ENCODE data around the gene NEURL3. TPM values are rescaled to one million over a fixed set of nuclear protein-coding genes. Genes with fewer than 3 reads are reported as not detected.
"Not testable (repeated sequence)": the region's sequence is repeated elsewhere in the genome, so short reads cannot be mapped to it uniquely, and the experiment has no call there.

Gene NEURL3
- total RNA-seq, 1 donor from 2014 or later: 0.16 TPM

DNA sequence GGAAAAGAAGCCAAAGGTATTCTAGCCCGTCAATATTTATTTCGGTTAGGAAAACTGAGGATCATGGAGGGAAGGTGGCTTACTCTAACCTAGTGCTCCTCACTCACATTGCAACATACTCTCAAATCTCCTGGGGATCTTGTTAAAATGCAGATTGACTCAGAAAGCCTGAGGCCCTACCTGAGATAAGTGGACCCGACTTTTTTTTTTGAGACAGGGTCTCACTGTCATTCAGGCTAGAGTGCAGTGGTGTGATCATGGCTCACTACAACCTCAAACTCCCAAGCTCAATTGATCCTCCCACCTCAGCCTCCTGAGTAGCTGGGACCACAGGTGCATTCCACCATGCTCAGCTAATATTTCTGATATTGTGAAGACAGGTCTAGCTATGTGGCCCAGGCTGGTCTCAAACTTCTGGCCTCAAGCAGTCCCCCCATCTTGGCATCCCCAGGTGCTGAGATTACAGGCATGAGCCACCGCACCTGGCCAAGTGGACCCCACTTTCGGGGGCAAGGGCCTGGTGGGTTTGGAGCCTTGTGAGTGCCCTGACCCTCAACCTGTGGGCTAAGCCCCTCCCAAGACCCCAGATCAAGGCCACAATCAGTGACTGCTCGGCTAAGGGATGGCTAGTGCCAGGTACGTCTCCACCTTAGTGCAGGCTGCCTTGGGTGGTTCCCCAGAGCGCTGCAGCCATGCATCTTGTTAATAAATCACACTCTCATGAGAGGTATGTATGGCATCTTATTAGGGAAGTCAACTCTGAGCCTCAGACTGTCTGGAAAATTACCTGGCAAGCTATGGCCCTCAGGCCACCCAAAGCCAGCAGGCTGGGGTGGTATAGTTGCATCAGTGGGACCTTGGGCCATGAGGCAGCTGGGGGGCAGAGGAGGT is 1.1 kb upstream of the NEURL3 start:
- DNase-seq: no peak

DNA sequence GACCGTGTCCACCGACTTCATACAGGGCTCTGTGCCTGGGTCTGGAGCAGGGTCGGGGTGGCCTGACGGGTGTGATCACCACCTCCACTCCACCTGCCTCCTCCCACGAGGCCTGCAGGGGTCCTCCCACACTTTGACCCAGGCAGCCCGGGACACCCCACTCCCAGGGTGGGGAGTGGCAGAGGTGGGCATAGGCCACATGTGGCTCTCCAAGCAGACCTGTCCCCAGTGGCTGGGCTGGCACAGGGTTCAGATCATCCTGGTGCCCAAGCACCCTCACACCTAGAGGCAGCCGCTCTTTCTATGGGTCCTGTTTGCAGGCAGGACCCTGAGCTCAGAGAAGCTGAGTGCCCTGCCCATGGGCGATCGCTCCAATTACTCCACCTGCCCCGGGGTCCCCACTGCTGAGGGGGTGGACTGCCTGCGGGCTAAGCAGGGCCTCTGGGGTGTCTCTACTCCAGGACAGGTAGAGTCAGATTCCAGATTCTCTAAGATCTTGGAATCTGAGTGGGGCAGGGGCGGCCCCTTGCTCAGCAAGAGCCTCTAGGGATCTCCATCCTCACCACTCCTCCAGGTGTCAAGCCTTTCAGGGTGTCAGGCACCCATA is 1.4 kb downstream of the NEURL3 start:
- no peak for DNase-seq

DNA sequence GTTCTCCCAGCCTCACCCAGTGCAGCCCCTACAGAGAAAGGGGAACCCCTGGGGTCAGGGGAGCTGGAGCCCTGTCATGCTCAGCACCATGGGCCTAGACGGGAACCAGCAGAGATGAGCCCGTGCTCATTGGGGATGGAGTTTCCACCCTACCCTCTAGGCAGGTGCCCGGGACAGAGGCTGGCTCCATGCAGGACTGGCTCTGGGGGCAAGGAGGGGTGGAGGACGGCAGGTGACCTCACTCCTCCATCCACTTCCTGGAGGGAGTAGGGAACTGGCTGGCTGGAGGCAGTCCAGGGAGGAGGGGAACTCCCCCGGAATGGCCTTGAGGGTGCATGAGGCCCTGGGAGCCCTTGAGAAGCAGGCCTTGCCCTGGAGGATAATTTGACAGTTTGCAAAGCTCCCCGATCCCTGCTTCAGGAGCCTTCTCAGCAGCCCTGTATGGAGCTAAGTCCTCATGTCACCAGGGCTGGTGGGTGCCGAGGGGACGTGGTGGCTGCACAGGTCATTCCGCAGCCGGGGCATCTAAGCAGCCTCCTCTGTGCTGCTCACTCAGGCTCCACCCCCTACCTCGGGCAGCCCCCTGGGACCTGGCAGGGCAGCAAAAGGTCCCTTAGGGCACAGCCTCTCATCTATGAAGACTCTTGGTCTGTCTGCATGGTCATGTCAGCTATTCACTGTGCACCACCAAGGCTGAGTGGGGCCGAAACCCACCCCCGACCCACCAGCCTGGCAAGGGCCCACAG is 2.1 kb downstream of the NEURL3 start:
- no peak for DNase-seq

DNA sequence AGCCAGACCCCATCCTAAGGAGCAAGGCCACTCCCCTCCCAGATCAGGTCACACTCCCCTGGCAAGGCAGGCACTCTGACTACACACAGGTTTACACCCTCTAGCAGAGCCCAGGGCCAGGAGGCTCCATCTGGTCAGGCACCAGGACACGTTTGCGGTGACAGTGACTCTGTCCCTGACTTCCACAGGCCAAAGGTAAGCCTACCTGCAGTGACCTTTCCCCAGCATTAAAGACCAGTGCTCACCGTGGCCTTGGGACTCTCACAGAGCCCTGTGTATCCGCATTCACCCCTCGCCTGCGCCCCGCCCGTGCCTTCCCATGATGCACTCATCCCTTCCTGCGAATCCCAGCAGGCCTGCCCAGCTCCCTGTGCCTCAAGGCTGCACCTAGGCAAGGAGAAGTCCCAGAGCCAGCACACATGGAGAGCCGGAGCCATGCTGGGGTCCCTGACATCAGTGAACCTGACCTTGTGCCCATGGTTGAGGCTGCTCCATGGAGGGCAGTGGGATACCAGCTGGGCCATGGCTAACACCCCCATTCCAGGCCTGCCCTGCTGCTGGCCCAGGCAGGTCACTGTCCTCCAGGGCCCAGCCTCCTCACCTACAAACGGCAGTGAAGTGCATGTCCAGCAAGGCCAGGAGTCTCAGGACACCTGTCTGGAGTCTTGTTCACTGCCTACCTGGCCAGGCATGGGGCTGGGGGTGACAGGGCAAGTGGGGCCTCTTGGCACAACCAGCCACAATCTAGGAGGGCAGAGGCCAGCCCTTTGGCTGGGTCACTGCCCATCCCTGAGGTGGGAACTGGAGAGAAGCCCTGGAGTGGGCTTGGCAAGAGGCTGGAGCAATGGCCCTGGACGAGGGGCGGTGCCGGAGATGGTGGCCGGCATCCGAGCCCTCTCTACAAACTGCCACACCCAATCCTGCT is 3.0 kb downstream of the NEURL3 start:
- no peak for DNase-seq

DNA sequence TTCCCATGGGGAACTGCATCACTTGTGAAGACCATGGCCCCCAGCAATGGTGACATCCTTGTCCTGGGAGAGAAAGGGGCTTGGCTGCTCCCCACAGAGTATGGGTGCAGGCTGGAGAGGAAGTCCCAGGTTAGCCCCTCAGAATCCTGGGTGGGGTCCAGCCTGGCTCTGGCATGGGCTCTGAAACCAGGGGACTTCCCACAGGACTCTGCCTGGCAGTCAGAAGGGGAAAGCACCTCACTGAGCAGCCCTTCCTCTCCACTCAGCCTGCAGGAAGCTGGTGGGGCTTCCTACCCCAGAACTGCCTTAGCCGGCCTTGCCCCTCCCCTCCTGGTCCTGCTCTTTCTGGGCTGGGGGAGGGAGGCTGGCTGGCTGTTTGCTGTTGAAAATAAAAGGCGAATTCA is 3.7 kb downstream of the NEURL3 start:
- no peak for DNase-seq

DNA sequence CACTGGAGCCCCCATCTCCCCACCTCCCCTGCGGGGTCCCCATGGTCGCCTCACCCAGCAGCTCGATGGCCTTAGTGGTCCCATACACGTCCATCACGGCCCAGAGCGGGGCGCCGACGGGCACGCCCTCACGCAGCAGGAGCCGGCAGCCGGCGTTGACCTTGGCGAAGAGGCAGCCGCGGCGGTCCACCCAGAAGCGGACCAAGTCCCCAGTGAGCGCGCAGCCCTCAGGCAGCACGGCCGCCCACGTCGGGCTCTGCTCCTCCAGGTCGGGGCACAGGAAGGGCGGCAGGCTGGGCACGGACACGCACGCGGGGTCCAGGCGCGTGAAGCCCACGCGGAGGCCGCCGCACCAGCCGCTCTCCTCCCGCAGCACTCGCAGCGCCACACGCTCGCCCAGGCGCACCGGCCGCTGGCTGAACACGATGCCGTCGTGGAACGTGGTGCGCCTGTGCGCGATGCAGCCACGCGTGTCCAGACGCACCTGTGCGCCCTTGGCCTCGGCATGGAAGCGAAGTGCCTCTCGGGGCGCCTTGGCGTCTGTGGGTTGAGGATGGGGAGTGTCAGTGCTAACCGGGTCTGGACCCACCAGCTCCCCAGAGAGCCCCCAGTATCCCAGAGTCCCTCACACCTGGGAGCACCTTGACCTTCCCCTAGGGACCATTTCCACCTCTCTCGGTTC is 4.6 kb downstream of the NEURL3 start:
- DNase-seq: no peak

DNA sequence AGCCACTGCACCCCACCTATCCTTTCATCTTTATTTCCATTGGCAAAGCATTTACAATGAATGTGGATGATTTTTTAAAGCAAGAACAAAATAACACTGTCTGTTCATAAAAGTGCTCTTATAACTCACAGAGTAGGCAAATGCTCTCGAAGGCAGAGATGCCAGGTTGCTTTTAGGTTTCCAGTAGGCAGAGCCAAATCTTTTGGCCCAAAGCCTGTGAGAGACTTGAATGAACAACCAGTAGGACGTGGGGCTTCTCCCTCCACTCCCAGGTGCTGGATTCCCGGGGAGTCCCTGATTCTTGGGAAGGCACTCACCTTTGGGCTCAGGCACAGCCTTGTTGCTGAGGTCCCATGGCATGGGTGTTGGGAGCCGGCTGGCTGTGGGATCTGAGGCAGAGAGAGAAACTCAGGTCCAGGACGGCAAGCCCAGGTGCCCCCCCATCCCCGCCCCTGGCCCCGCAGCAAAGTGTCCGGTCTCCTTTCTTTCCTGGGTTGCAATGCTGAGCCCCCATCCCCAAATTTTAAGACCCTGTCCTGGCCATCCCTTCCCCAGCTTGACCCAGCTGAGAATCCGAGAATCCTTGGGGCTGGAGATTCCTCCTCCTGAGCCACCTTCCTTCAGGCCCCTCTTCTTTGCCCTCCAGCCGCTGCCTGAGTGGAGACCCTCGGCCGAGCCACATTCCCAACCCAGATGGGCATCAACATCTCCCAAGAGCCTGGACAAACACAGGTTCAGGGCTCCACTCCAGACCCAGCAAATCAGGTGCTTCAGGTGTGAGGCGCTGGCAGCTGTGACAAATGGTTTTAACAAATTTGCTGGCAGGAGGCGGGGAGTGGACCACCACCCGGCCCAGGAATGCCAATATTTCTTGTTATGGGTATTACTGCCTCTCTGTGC is 5.8 kb downstream of the NEURL3 start:
- DNase-seq: no peak

DNA sequence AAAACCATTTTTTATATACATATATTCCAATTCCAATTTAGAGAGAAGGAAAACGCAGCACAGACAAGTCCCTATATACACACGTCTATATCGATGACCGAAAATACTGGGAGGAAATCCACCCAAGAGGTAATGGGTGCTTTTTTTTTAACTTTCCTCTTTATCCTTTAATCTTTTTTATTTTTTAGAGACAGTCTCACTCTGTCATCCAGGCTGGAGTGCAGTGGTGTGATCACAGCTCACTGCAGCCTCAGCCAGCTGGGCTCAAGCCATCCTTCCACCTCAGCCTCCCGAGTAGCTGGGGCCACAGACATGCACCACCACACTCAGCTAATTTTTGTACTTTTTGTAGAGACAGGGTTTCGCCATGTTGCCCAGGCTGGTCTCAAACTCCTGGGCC is 6.5 kb downstream of the NEURL3 start:
- DNase-seq: not testable (repeated sequence)

DNA sequence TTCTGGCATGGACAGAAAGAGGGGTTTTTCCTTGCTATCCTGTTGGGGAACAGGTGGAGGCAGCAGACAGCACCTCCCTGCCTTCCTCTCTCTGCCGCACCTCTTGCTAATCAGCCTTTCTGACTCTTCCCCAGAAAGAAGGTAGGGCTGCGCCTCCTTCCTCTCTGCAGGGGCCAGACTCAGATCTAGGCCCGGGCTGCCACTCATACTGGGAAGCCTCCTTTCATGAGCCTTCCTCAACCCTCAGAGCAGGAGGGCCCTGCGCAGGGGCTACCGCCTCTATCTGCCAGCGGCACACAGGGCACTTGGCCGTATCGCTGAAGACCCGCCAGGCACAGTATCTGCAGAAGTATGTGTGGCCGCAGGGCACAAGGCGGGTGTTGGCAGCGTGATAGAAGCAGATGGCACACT is 7.1 kb downstream of the NEURL3 start:
- no peak for DNase-seq

DNA sequence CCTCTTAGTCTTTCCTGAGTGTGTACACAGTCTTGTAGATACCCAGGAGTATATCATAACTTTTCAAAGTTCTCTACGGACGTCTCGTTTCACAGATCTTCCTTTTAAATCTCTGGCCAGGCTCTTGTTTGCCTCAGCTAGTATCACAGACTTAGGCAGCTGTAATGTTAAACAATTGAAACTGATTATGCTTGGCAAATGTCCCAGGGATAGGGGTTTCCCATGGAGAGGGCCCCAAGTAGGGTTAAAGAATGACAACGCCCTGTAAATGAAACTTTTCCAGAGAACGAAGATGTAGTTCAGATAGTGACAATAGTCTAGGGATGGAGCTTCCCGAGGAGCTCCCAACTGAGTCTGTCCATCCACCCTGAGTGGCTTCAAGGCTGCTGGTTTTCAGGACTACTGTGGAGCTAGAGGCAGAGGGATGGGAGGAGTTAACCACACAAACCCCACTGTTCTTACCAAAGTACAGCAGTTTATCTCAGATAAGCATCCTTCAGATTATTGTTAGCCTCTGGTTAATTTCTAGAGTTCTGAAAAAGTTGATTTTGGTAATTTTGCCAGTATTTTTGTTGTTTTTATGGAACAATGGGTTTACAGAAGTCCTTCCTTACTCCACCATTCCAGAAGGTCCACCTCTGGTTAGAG is 9.1 kb downstream of the NEURL3 start:
- DNase-seq: no peak

DNA sequence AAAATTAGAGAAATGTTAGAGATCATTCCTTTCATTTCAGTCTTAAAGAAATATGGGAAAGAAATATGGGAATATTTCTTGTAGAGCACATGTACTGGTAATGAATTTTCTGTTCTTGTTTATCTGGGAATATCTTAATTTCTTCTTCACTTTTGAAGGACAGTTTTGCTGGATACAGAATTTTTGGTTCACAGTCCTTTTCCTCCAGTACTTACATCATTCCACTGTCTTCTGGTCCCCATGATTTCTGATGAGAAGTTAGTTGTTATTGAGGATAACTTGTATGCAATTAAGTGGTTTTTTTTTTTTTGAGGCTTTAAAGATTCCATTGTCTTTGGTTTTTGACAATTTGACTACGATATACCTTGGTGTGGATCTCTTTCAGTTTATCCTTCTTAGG is 11.0 kb downstream of the NEURL3 start:
- no peak for DNase-seq

DNA sequence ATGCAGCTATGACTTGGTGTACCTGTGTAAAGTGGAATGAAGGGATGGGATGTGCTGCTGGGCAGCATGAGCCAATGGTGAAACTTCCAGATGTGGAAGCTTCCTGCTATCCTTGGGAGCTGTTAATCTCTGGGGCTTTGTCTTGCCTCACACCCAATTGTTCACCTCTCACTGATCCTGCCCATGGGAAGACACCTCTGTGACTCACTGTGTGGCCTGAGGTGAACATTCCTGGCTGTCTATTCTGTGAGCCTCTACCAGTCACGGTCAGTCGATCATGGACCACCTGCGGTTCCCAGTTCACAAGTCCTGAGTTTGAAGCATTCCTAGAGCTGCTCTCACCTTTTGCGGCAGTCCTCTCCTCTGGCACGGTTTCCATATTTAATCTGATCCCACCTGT is 12.1 kb downstream of the NEURL3 start:
- DNase-seq: no peak

DNA sequence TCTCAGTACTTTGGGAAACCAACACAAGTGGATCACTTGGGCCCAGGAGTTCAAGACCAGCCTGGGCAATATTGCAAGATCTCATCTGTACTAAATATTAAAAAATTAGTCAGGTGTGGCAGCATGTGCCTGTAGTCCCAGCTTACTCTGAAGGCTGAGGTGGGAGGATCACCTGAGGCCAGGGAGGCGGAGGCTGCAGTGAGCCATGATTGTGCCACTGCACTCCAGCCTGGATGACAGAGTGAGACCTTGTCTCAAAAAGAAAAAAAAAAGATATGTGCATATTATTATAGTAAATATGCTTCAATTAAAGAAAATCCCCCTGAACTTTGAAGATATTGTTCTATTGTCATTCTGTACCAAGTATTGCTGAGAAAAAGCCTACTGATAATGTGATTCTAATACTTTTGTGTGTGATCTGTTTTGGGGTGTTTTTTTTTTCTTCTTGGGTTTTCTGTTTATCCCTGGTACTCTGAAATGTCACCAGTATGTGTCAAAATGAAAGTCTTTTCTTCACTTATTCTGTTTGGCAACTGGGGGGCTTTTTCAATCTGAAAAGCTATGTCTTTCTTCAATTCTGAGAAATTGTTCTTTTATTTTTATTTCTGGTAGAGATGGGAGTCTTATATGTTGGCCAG is 13.2 kb downstream of the NEURL3 start:
- no peak for DNase-seq

DNA sequence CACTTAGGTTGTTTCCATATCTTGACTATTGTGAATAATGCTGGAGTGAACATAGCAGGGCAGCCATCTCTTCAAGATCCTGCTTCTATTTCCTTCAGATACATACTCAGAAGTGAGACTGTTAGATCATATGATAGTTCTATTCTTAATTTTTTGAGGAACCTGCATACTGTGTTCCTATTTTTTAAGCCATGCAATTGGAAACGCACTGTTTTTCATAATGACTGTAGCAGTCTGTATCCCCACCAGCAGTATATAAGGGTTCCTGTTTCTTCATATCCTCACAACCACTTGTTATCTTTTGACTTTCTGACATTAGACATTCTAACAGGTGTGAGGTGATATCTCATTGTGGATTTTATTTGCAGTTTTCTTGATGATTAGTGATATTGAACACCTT is 15.5 kb downstream of the NEURL3 start:
- DNase-seq: no peak

DNA sequence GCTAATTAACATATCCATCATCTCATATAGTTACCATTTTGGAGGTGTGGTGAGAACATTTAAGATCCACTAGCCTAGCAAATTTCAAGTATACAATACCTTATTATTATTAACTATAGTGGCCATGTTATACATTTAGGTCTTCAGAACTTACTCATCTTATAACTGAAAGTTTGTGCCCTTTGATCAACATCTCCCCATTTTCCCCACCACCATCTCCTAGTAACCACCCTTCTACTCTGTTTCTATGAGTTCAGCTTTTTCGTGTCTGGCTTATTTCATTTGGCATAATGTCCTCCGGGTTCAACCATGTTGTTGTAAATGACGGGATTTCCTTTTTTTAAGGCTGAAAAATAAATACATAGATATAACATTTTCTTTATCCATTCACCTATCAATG is 15.9 kb downstream of the NEURL3 start:
- DNase-seq: no peak

DNA sequence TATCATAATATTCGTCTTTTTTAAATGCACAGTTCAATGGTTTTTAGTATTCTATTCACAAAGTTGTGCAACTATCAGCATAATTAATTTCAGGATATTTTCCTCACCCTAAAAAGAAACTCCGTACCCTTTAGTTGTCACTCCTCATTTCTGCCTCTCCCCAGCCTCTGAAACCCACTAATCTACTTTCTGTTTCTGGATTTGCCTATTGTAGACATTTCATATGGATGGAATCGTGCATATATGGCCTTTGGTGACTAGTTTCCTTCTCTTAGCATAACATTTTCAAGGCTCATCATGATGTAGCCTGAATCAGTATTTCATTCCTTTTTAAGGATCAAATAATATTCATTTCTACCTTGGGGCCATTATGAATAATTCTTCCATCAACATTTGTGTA is 18.5 kb downstream of the NEURL3 start:
- no peak for DNase-seq

DNA sequence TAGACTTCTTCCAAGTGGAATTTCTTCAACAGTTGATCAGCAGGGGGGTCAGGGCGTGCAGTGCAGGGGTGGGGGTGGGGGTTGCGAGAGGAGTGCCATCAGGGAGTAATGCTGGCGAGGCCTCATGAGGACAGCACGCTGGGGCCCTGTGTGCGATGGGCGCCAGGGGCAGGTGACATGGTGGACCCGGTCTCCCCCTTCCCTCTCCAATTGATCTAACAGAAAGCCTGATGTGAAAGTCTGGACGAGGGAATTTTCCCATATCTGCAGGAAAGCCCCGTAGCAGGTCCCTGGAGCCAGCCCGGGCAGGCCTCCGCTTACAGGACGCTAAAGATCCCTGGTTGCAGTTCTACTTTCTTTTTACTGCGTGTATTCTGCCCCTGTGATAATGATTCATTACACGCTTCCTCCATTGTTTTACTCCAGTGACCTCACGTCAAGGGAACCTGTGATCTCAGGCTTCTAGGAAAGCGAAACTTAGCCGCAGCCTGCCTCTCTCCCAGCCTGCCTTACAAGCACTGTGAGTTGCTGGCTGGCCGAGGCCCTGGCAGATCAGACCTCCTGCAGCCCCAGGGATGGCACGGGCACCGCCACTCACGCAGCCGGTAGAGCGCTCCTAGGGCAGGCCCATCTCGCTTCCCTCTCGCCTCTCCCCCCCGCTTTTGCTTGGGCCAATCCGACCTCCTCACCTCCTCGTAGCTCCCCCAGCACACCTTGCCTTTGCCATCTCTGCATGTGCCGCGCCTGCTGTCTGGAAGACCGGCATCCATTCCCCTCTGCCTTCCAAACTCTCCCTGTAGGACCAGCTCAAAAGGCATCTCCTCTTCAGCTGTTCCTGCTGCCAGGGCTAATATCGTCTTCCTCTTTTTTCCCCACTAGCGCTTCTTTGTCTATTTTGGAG is 19.2 kb downstream of the NEURL3 start:
- DNase-seq: peak; percentile 43

DNA sequence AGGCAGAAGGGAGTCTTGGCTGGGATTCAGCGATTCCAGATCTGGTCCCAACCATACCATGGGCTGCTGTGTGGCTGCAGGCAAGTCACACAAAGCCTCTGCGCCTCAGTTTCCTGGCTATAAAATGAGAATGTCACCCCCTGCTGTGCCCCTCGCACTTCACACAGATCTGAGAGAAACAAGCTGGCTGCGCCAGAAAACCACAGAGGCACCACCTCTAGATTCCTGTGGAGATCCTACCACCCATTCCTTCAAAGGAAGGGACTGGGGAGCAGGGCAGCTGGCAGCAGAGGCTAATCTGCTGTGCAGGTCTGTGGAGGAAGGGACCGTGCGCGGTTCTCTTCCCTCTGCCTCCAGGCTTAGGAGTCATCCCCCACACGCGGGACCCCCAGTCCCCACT is 19.8 kb downstream of the NEURL3 start:
- no peak for DNase-seq
